Measurements from ENCODE around the gene IBSP.

The IBSP gene, protein sequence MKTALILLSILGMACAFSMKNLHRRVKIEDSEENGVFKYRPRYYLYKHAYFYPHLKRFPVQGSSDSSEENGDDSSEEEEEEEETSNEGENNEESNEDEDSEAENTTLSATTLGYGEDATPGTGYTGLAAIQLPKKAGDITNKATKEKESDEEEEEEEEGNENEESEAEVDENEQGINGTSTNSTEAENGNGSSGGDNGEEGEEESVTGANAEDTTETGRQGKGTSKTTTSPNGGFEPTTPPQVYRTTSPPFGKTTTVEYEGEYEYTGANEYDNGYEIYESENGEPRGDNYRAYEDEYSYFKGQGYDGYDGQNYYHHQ

DNA sequence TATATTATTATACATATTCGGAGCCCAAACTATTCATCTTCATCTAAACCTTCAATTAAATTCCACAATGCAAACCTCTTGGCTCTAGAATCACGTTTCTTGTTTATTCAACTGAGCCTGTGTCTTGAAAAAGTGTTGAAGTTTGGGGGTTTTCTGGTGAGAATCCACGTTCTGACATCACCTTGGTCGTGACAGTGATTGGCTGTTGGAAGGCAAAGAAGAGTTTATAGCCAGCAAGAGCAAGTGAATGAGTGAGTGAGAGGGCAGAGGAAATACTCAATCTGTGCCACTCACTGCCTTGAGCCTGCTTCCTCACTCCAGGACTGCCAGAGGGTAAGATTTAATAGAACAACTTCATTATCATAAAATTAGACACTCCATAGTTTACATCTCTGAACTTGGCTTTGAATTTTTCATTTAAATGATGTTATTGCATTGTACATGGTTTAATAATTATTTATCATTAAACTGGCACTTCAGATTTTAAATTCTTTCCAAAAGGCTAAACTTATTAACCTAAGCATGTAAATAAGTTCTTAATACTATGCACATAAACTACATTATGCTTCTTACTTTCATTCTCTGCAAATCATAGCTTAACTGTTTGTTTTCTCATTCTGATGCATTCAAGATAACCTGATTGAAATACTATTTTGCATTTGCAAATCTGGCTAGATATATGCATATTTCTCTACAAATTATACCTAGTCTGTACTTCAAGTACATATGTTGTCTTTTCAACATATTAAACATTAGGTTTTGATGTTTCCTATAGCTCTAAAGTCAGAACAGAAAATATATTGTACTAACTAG is at the start of gene IBSP:
Gene IBSP (plus strand): TSS at position 254 of the 813 bp plus-strand sequence. CDS start 2,808 bp downstream, outside the sequence.
- DNase-seq (ENCODE audit: low spot score), result no peak

DNA sequence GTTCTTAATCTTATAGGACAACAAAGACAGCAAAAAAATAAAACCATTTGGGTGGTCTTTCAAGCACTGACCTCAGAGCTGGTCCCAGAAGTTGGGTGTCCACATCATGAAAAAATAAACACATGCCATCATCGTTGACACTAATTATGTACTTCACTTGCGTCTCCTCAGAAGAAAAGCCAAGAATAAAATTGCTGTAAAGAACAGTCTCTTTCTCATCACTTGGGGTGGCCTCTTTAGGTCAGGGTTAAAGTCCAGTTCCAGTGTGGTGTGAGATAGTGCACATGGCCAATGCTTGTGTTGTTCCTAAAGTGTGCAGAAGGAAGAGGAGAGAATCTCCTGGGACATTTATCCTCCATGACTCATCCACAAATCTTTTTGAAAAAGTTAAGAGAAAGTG is 49.5 kb upstream of the IBSP start:
- DNase-seq (ENCODE audit: low spot score), result no peak

DNA sequence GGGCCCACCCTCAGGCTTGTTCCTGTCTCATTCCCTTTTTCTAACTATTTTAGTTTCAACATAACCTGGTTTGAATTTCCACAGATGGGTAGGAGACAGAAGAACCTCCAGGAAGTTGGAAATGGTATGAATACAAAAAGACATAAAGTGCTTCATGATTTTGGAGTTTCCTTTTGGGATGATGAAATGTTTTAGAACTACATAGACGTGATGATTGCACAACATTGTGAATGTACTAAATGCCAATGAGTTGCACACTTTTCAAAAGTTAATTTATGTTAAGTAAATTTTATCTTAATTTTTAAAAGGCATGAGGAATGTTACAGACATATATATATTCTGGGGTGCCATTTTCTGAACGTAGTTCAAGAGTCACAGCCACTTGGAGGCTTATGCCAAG is 41.1 kb upstream of the IBSP start:
- DNase-seq (ENCODE audit: low spot score), result no peak

DNA sequence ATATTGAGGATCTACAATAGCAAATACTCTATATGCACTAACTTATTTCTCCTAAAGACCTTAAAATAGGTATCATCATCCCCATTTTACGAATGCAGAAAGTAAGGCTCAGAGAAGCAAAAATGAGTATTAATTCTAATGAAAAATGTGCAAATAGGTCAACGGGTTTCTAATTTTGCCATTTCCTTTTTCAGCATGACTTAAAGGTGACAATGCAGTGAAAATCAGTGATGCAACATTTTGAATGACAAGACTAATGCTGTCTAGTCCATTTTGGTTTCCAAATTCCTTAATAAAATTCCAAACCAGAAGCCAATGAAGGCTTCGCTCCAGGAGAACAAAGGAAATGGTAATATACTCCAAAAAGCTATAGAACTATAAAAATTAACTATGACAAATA is 37.0 kb upstream of the IBSP start:
- DNase-seq (ENCODE audit: low spot score), result no peak

DNA sequence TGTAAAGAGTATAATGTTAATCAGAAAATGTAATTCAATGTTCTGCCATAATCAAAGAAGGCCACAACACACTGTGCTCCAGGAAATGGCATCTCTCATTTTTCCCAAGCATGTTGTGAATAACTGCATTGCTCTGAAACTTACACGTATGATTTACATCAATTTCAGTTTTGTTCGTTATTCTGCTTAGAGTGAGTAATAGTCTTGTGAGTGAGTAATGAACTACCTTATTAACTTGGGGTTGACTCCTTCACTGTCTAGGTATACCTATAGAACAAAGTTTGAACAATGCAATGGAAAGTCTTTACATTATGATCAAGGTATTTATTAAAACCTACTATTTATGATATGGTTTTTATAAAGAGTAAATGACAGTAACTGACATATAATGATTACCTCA is 17.8 kb upstream of the IBSP start:
- no peak for DNase-seq (ENCODE audit: low spot score)

DNA sequence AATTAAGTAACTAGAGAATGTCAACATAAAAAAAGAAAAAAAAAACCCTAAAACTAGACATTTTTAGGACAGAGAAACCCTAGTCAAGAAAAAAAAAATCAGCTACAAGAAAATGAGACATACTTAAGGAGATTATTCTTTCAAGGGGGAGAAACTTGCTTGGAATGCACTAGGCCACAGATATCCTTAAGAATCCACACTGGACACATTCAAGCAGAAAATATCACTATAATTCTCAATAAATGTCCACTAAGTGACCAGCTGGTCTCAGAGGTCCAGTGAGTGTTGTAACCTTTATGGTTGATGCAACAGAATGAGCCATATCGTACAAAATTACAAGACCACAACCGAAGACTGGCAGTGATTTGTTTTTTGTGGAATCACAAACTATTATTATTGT is 15.6 kb upstream of the IBSP start:
- DNase-seq (ENCODE audit: low spot score), result no peak

DNA sequence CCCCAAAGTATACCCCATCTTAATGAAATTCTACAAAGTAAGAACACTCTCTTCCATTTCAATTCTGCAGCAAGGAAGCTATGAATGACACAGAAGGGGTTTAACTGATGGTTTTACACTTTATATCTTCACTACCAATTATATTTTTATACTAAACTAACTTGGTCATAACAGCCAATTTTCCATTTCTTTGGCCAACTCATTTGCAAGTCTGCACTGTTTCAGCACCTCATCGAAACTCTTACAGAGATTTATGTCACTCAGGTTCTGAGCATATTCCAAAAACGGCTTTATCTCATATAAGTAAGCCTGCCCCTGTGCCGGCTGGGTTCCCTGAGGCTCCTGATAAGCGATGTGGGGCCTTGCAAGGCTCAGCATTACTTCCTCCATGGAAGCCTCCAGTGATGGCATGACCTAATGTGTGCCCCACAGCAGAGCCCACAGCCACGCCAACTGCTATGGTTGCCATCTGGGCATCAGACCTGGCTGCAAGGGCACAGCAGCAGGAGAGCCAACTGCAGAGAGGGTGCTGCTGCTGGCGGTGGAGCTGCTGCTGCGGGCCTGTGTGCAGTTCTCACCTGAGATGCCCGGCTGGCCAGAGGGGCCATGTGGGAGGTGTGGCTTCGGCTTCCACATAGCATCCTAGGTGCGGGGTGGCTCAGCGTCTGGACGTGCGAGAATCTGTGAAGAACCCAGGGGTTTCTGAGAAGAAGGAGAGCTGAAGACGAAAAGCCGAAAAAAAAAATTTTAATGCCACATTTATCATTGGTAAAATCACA is 13.4 kb upstream of the IBSP start:
- no peak for DNase-seq (ENCODE audit: low spot score)

DNA sequence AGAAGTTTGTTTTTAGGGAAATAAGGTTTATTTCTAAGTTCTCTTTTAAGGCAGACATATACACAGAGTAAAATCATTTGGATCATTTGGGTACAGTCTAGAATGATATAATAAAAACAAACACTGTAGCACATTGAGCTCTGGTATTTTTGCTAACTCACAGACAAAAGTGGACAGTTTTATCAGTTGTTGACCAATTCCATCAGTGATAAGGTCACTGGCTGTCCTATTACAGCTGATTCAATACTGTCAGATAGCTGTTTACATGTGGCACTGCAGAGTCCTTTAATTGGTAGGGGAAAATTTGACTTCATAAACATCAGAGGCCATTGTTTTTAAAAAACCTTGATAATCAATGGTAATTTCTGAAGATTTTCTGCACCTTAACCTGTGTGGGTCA is 3.5 kb downstream of the IBSP start:
- DNase-seq (ENCODE audit: low spot score), result no peak

DNA sequence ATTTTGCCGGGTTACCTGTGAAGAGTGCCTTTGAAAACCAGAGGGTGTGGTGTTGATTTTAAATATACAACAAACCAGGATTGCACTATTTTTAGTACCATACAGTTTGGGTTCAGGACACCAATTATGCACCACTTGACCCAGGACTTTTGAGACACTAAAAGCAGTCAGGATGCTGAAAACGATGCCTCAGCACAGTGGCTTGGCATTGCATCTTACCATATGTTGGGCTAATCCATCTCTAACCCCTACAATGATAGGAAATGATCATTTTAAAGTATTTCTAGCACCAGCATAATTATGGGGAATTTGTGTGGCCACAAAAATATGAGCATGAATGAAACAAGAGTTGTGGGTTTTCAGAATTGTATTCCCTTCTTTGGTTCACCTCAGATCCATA is 4.1 kb downstream of the IBSP start:
- DNase-seq (ENCODE audit: low spot score), result no peak

DNA sequence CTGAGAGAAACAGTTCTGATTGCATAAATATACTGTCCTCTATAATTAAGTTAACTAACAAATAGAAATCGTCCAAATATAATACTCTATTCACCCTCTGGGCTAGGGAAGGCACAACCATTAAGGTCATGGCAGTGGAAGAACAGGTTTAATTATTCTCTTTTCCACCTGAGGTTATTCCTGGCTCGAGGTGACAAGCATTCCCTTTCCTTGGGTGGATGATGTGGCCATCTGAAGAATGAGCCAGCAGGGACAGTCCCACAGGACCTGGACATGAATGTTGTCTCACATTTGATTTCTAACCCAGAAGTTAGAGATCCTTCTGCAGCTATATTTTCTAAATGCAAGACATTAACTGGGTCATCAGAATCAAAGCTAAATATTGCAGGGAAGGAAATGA is 5.5 kb downstream of the IBSP start:
- DNase-seq (ENCODE audit: low spot score), result no peak

DNA sequence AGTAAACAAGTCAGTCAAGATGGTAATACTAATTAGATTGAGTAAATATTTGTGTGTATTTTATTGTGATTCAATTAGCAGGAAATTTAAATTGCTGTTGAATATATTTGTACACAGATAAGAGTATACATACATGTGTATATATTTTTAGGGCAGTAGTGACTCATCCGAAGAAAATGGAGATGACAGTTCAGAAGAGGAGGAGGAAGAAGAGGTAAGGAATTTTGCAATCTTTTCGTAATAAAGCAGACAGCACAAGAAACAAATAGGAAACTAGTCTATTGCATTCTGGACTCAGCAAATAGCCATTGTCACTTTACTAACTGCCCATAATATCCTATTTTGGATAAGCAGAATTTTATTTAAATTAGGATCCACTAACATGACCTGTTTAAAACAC is 6.6 kb downstream of the IBSP start:
- no peak for DNase-seq (ENCODE audit: low spot score)

DNA sequence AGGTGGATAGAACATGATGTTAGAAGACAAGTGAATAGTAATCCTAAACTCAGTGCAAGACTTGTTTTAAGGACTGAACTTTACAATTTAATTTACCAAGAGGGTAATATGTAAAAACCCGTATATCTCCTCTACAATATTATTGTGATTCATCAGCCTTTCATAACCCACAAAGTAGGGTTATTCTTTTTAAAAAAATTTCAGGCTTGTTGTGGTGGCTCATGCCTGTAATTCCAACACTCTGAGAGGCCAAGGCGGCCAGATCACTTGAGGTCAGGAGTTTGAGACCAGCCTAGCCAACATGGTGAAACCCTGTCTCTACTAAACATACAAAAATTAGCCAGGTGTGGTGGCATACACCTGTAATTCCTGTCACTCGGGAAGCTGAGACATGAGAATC is 7.2 kb downstream of the IBSP start:
- DNase-seq (ENCODE audit: low spot score), result no peak

DNA sequence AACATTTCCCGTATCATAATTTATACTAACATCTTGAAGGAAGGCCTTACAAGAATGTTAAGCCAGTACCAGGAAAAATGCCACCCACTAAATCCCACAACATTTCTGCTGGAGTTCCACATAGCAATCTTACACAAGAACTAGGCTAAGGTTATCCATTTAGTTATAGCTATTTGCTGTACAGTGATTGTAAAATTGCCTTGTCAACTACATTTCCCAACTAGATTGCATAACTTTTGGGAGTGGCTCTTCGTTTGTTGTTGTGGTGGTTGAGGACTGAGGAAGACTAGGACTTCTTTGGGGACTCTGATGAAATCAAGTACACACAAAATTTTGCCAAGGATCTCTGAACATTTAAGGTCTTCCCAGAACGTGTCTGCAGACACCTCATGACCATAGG is 8.0 kb downstream of the IBSP start:
- DNase-seq (ENCODE audit: low spot score), result no peak

DNA sequence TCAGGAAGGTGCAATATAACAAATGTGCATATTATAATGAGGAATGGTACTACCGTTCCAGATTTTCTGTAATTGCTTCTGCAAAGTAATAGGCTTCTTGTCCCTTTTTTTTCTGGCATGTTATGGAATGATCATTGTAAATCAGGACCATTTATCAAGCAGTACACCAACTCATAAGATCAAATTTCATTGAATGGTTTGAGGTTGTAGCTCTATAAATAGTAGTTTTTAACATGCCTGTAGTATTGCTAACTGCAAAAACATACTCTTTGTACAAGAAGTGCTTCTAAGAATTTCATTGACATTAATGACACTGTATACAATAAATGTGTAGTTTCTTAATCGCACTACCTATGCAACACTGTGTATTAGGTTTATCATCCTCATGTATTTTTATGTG is 12.6 kb downstream of the IBSP start:
- no peak for DNase-seq (ENCODE audit: low spot score)

DNA sequence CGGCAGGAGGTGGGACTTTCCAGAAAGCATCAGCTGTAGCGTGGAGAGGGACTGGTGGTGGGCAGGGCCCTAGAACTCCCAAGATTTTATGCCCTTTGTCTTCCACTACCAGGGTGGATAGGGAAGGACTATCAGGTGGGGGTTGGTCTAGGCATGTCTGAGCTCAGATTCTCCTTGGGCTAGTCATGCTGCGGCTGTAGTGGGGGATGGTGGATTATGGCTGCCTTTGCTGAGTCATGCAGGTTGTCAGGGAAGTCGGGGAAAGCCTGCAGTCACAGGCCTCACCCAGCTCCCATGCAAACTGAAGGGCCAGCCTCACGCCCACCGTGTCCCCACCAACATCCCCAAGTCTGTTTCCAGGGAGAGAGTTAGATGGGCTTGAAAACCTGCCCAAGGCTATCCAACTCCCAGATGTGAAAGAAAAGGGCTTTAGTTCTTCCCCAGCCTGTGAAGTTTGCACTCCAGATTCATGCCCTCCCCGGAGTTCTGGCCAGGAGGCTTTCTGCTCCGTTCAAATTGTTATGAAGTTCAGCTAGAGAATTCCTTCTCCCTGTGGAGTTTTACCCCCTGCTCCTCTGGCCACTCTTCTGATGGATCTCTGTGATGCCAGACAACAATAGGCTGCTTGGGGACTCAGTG is 20.0 kb downstream of the IBSP start:
- DNase-seq (ENCODE audit: low spot score), result no peak

DNA sequence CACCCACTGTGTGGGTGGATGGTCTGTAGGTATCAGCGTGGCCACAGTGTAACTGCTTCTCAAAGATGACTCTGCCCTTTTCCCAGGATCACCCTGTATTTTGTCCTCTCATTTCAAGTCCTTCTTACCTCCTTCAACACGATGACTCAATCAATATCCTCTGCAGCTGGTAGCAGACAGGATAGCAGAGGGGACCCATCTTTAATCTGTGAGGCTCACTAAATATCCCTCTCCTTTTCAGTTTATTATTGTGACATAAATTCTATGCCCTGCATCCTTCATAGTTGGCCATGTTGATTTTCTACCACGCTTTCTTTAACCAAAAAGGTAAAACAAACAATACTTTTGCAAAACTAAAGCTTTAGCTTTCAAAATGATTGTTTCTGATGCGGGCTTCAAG is 23.8 kb downstream of the IBSP start:
- DNase-seq (ENCODE audit: low spot score), result no peak

DNA sequence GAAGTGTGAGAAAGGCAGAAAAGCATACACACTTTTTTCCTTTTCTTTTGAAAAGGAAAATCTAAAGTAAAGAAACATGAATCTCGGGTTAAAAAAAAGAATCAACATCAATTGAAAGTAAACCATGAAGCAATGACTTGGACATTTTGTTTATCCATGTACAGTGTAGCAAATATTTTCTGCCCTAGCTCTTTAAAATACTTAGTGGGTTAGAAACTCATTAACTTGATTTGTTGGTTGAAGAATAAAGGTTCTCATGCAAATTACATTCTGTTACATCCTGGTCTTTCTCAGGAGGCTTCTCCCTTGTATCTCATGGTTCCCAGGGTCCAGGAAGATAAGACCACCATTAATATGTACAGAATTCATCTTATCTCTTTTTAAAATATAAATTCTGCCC is 24.4 kb downstream of the IBSP start:
- no peak for DNase-seq (ENCODE audit: low spot score)

DNA sequence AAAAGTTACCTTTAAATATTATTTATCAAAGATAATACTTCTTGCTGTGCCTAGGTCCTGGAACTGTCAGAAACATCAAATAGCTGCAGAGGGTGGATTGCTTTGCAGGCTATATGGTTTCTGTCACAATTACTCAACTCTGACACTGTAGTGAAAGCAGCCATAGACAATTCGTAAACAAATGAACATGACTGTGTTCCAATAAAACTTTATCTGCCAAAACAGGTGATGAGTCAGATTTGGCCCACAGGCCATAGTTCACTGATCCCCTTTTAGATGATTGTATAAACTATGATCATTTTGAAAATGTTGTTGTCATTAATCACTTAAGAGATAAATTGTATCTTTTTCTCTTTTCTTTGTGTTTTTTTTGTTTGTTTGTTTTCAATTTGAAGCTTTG is 25.0 kb downstream of the IBSP start:
- DNase-seq (ENCODE audit: low spot score), result no peak

DNA sequence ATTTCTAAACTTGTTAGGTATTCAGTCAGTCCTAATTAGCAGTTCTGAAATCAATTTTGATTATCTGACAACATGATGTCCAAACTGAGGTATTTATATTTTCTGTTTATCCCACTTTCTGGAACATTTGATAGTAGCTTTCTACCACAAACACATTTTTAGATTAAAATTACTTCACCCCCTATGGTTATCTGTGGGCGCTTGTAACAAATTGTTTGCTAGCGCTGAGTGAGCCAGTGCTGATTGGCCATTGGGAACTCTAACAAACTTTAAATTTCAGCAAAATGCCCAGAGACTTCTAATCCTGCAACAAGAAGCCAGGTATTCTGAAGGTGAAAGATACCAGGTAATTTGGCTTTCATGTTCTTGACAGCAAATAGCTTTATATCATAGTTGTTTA is 33.3 kb downstream of the IBSP start, which contains the start of gene MEPE:
Gene MEPE (plus strand): TSS at position 301 of the 400 bp plus-strand sequence. CDS start 1,746 bp downstream, outside the sequence.
- DNase-seq (ENCODE audit: low spot score), result no peak

DNA sequence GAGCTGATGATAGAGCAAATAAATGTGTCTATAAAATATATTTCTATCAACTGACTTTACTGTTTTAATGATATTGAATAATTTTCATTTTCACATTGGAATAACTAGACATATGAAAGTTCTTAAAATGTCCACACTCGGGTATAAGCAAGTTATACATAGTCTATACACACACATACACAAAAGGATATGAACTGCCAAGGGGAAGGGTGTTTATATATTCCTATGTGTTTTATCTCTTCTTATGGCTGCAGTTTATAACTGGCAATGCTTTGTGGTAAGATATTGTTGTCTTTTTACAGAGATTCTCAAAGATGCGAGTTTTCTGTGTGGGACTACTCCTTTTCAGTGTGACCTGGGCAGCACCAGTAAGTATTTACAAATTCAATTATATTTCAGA is 35.0 kb downstream of the IBSP start:
- DNase-seq (ENCODE audit: low spot score), result no peak

DNA sequence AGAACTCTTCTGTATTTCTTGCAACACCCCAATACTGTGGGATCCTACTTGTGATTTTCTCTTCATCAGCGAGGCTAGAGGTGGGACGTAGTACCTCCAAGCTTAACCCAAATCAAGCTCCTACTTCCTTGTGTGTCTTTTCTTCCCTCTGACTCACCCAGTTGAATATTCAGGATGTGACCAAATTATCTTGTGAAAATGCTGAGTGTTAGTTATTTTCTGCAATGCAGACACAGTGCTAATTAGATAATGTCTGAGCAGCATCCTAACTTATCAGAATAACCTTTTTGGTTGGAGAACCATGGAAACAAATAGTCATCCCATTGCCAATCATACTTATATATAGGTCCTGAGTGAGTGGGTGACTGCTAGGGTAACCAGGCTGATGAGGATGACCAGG is 35.8 kb downstream of the IBSP start:
- no peak for DNase-seq (ENCODE audit: low spot score)

DNA sequence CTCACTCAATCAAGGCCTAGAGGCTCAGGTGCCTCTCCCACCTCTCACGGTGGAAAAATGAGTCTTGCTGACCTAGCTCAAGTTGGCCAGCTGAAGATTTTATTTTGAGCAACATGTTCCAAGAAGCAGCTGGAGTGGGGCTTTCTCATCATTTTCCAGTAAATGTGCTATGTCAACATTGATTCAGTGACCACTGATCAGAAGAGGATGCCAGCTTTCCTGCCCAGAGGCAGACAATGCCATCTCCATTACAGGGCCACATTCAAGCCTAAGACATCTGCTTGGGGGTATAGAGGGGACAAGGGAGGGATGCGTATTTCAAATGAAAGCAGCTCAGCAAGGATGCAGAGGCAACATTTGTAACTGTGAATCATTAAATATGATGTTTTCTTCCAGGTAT is 36.4 kb downstream of the IBSP start:
- DNase-seq (ENCODE audit: low spot score), result no peak

Measured in CD4-positive, alpha-beta T cell treated with Interleukin-2 at 100 ng/mL for 4 hours (primary cell).